Right forelimb (tissue), 1 donor: ENCODE data around the gene GADD45A.

Source experiments
- DNase-seq: peaks from one replicate; pipeline ENCODE4 v3.0.0-alpha.2; 2018

GADD45A gene

DNA sequence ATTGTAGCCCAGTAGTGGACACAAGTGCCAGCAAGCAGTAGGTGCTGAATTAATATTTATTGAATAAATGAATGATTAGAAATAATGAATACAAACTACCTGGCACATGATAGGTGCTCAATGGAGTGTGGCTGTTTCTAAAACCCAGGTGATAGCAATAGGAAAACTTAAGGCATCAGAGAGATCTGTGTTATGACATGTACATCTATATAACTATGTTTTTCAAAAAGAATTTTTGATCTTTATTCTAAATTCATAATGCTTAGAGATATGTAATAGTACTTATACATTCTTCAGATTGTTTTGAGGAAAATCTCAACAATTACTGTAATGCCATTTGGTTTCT, 5.0 kb downstream of the GADD45A start:
- no peak for DNase-seq

DNA sequence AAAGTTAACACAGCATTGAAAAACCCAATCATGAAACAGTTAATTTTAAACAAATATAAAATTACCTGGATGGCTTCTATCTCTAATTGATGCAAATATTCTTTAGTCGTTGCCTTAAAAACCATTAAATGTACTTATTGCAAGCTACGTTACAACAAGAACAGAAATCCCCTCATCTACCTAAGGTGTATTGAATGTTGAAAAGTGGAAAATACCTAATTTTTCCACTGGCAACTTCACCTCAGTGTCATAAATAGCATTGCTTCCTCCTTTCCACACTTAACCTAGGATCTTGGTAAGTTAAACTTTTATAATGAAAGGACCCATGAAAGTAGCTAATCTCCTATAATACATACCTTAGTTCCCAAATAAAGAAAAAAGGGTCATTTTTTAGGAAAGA, 5.4 kb downstream of the GADD45A start:
- no peak for DNase-seq

DNA sequence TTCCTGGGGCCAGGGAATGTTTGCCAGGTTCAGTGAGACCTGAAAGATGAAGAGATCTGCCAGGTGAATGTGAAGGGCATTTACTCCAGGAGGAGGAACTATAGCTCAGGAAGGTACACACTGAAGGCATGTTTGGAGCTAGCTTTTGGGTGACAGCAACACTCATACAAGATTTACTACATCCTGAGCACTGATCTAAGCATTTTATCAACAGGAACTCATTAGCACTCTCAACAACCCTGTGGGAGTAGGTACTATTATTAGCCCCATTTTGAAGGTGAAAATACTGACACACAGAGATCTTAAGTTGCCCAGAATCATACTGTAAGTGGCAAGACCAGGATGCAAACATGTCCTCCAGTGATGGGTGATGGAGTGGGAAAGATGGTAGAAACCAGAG, 6.7 kb downstream of the GADD45A start:
- DNase-seq, result no peak

DNA sequence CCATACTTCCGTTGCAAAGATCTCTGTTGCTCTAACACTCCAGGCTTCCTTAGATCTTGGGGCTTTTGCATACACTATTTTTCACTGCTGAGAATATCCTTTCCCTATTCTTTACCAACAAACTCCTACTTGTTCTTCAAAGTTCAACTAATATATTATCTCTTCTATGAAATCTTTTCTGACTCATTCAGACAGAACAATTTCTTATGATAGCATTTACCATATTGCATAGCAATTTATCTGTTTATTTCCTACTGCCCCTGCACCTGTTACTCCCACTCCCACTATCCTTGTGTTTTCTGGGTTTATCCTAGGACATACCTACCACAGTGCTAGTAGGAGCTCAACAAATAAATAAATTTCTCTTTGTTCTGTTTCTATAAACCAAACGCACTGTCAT, 11.0 kb downstream of the GADD45A start:
- no peak for DNase-seq

DNA sequence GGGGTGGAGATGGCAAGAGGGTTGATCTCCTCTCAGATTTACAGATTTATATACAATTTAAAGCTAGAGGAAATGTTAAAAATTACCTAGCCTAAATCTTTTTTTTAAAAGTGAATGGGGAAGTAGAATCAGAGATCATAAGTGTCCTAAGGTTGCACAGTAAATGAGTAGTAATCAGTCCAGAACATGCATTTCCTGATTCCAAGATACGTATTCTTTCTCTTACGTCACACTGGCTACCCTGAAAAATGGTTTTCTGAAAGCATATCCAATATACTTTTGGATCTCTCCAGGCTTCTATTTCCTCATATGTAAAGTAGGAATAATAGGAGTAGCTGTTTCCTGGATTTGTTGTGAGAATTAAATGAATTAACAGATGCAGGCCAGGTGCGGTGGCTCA, 11.7 kb downstream of the GADD45A start:
- no peak for DNase-seq

DNA sequence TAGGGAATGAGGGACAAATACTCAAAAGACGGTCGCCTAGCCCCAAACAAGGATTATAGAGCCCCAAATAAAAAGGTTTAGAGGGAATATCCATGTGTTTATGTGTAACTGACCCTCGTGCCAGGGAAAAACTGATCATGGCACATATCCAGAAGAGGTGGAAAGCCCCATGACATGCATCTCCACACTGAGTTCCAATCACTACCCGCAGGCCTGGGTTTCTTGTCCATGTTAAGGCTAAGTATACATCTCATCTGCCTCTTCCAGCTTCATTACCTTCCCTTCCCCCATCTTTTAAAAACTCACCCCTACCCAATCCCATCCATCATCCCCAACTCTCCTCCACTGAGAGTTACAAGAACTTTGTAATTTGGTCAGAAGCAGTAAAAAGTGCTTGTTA, 15.2 kb downstream of the GADD45A start:
- no peak for DNase-seq

DNA sequence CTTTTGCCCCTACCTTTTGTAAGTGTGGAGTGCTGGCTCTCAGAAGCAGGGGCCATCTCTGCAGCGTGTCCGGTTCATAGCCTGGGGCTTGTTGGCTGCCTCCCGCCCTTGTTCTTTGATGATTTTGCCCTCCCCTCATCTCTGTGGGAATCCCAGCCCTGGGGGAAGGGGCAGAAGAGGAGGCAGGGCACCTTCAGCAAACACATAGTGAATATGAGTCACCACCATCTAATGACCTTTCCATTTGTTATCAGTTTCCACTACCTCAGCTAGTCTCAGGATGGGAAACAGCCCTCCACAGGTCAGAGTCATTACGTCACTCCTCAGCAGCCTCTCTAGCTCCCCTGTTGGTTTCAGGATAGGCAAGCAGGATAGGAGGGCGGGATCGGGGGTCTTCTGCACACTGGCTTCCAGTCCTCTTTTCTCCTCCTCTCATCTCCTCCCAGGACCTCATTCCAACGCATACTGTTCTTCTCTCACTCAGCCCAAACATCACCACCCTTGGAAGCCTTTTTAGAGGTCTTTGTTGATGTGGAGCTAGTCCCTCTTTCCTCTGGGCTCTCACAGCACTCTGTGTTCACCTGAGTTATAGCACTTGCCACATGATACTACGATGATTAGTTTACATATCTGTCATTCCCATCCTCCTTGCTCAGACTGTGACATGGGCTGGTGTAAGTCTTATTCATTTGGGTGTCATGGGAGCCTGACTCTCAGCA, 15.8 kb downstream of the GADD45A start:
- DNase-seq, result no peak

DNA sequence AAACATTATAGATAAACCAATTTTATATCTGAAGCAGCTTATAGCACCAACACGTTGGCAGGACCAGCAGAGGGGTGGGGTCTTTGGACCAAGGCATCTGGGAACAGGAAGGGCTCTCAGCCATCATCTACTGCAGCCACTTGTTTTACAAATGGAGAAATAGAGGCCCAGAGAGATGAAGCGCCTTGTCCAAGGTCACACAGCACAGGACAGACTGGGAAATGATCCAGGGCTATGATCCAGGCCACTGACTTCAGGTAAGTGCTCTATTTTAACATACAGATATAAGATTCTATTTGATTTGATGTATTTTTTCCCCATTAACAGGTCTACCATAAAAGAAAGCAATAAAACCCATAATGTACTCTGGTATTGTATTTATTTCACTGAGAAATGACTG, 16.9 kb downstream of the GADD45A start:
- no peak for DNase-seq

DNA sequence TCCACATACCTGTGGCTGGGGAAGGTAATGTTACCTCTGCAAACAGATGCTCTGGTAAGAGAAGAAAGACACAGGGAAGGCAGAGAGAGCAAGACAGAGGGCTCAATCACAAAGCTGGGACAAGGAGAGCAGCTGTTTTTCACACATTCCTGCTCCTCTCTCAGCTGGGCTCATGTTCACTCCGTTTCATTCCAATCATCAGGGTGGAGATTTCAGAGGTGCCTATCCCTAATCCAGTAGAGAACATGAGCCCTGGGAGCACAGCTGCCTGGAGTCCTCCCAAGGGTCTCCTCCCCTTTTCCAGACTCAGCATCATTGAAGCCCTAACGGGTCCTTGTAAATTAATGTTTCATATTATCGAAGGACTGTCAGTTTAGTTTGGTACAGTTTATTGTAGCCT, 19.4 kb downstream of the GADD45A start:
- no peak for DNase-seq

DNA sequence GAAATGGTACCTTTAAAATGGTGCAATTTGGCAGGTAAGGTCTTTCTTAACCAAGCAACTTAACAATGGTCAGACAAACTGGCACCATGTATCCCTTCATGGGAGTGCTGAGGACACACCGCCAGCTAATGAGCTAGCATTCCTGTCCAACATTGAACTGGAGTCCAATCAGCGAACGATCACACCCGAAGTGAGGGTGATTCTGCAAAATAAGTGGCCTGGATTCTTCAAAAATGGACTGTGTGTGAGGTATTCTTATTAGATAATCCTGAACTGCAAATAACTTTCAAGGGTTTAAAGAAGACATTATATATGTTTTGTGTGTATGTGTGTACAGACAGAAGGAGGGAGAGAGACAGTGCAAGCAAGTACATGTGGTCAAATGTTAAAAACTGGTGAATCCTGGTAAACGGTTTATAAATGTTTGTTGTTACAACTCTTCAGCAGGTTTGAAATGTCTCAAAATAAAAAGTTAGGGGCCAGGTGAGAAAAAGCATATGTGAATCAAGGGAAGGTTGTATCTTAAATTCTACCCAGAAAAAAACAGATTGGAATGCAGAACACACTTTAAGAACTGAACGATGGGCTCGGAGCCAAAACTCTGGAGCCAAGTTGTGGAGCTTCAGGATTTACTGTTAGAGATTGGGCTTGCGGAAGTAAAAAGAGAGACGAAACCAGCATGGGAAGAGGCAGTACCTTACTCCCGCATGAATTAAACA, 20.9 kb downstream of the GADD45A start:
- no peak for DNase-seq

DNA sequence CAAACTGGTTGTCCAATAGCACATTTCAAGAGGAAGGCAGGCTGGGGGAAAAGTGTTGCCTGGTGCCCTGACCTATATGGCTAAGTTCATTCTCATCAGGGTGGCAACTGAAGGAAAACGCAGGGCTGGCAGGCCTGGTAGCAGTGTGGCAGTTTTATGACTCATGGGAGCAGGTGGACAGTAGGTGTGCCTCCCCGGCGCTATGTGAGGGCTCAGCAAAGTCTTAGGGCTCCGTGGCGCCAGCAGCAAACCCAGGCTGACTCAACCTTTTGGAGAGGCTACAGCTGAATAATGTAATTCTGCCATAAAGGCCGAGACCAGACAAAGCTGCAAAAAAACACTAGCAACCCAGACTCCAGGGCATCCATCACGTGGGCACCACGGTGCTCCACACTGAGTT, 23.6 kb downstream of the GADD45A start:
- DNase-seq, result no peak

DNA sequence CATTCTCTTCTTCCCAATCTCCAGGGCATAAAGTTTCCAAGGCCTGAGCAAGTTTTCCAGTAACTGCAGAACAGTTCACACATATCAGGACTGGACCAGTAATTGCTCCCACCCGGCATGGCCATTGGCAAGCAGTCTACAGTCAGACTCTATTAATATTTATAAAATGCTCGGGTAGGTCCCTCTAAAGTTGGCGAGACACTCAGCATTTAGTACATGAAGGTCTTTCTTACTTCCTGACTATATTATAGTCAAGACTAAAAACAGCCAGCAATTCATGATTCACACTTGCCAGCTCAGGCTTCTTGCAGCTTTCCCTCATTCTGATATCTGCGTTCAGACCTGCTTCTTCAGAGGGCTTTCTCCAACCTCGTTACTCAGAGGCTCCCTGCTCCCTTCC, 25.4 kb downstream of the GADD45A start:
- no peak for DNase-seq

DNA sequence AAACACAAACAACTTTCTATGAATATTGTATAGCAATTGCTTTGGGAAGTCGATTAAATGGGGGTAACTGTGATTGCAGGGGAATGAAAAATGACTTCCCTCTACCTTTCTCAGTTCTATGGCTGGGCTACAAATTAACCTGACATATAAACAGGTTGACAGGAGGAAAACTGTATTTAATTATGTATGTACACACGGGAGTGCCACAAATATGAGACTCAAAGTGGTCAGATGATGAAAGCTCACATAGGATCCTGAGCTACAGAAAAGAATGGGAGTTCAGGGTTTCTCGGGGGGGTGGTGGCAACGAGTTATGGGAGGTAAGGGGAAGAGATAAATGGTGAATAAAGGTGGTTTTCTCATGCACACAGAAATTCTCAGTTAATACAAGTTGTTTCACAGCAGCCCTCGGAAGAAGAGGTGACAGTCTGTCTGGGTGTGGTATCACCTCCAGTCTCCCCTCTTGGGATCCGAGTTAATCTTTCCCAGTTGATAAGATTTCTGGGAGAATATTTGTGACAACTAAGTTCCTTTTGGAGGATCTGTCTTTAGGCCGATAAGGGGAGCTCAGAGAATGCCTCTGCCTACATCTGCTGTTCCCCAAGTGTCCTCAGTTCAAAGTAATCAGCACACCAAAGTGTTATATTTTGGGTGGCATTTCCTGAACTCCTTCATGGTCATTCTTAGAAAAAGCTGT, 26.3 kb downstream of the GADD45A start:
- DNase-seq, result no peak

DNA sequence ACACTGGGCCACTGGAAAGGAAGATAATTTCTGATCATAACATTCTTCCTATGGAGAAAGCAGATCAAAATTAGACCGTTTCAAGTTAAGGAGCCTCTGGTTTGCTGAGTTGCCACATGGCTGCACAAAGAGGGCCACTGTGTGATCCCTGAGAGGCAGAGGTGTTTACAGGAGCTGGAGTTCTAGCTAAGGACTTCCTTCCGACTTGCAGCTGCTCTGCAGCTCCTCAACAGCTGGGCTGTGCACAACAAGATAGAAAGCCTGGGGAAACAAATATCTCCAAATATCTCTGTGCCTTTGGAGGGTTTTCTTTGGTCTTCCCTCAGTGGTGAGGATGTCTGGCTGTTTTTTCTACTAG, 26.8 kb downstream of the GADD45A start:
- no peak for DNase-seq

DNA sequence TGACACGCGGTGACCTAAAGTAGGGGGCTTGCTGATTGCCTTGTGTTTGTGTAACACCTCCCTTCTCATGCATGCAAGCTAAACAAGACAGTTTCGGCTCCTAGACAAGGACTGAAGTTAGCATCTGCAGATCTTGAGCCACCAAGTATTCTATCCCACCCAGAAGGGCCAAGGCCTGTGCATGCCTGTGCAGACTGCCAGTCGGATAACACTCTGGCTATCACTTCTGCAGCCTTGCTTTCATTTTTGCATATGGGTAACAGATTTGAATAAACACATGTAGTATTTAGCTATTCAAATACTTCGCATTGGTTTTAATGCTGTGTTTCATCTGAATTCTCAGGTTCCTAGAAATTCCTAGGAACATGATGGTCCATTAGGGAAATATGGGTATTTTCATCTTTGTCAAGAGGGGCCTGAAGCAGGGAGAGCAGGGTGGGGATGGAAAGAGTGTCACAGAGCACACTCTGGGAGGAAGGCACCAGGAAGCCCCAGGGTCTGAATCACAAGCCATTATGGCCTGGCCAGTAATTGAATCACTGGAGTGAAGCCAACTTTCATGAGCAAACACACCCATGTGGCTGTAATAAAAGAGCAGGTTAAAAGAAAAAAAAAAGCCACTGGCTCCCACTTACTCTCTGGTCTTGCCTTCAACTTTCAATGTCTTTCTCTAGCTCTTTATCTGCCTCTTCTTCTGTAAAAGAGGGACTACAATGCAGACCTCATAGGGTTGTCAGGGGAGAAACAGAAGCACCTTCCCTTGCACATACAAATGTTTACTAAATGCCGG, 28.3 kb downstream of the GADD45A start:
- DNase-seq, result no peak

DNA sequence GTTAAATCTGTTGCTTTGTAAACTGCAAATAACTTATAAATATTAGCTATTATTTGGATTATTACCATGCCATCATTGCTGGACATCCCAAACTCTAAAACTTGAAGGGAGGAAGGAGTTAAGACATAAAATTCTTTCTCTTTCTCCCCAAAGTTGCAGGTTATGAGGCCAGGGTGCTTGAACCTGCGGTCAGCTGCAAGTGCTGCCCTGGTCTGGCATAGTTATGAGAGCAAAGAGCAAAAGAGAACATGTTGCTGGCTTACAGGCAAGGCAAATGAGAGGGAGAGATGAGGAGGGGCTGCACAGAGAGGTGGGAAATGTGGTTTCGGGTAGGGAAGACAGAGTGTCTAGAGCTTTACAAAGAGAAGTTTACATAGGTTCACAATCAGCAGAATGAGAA, 30.8 kb downstream of the GADD45A start:
- no peak for DNase-seq

DNA sequence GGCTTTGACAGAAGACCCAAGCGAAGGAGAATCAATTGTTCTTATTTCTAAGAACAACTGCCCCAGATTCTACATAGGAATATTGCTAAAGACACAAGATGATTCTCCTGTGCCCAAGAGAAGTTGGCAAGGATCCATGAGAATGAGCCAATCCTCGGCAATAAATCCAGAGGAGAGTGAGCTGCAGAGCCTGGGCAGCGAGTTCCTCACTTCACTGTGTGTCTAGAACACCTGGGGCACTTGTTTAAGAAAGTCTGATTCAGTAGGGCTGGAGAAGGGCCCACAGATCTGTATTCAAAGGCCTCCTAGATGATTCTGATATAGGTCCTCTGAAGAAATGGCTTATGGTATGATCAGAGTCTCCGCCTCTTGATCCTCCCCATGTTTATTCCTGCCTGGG, 31.8 kb downstream of the GADD45A start:
- DNase-seq, result no peak

DNA sequence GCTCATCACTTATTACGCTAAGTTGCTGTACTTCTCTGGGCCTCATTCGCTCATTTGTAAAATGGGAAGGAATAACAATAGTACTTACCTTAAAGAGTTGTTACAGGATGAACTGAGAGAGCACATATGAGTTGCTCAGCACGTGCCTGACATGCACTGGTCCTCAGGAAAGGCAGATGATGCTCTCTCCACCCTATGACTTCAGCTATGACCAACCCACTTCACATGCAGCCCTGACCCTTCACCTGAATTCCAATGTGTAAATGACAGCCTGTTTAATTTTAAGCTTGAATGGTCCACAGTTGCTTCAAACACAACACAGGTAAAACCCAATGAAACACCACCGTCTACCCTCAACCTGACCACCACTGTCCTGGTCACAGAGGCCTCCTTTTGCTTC, 32.9 kb downstream of the GADD45A start:
- no peak for DNase-seq

DNA sequence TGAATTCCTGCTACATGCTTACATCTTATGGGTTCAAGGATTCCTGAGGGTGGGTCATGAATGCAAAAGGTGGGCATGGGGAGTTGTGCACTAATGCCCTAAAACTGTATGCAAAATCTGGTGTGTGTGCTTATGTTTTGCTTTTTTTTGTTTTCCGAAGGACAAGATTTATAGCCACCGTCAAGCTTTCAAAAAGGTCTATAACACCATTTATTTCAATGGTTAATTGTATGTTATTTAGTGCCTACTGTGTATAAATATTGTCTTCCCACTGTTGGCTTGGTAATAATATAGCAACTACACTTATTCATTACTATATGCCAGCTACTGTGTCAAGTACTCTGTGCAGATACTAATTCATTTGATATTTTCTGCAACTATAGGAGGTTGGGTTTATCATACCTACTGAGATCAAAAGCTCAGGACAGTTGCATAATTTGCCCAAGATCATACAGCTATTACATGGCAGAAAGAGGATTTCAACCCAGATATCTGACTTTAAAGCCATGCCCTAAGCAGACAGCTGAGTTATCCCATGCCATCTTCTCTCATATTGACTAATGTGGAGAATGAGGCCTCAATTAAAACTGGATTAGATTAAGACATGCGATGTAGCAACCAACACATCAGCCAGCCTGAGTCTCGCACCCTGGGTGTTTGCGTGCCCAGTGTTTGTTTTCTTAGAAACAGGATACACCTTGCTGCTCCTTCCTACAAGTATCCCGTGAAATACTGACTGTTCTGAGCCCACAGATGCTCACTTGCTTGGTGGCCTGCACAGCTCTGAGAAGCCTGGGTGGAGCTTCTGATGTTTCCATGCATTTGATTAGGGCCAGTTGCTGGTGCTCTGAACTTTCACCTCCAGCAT, 34.6 kb downstream of the GADD45A start:
- DNase-seq, result no peak

DNA sequence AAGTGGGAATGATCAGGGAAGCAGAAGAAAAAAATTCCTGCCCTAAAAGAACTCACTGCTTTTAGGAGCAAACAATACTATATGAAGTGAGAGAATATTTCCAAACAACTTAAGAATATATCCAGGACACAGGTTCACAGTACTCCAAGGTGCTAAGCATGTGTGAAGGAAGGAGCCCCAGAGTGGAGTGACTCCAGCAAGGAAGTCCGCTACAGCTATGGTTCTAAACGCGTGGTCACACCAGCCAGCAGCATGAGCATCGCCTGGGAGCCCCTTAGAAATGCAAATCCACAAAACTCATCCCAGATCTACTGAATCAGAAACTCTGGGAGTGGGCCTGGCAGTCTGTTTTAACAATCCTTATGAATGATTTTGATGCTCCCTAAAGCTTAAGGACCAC, 36.1 kb downstream of the GADD45A start:
- DNase-seq, result no peak

DNA sequence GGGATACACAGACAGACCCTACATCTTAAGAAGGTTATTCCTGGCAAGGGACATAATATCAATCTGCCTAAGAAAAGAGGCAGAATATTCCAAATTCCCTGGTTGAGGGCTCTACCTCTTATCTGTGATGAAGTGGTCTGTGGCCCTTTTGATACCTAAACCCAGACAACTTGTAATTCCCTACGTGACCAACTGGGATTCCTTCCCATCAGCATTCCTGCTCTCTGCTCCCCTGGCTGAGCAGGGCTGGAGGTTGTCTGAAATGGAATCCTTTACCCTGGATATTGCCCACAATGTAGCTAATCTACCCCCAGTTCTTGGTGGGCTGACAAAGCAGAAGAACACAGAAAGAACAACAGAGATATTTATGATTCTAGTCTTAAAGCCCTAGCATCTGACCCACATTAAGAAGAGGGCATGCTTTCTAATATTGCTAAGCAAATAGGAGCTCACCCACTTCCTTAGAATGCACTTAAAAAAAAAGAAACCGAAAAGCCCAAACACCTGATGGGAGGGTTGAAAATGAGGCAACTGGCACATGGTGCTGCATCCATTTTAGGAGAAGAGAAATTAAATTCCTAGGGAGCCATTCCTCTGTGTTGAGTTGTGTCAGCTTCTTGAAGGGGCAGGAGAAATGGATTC, 36.8 kb downstream of the GADD45A start:
- no peak for DNase-seq

DNA sequence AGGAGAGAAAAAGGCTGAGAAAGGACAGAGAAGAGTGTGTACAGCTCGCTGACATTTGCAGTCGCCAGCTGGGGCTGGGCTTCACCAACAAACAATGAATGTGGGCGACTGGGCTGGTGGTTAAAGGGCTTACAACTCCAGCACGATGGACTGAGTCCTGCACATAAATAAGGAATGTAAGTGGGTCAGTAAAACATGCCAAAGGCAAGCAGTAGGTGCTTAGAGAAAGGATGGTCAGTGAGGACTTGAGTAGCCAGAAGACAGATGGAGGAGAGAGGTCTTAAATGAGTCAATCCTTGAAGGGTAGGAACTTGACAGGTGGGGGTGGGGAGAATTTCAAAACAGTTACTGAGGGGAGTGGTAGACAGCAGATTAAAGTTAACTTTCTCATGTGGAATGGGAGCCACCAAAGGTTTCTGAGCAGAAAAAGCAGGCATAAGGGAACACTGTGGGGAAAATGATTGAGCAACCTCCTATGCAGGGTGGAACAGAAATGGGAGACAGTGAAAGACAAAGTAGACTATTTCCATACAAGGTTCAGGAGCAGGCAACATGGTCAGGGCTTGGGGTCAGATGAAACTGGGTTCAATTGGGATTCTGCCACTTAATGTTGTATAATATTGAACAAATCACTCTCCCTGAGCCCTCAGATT, 37.4 kb downstream of the GADD45A start:
- DNase-seq, result no peak
